Testis (tissue), 2 donors: ENCODE measurements around the gene PLA1A.

Experiments
- CTCF ChIP-seq, 3 experiments: fragments of 450-650 bp in 2 of 3; fragments of 200-600 bp in 1 of 3; sonication (generic) in 1 of 3; IDR thresholded peaks; one replicate each; pipeline ENCODE4 v1.5.1; 2016 to 2019; ENCODE audit warnings: antibody characterized with exemption in 3 of 3, mild to moderate bottlenecking in 2 of 3, moderate library complexity in 1 of 3
- POLR2A ChIP-seq: fragments of 450-650 bp; IDR thresholded peaks from one replicate; pipeline ENCODE4 v1.6.1; 2017; ENCODE audit warnings: antibody characterized with exemption, mild to moderate bottlenecking, moderate library complexity

- TF ChIP-seq CTCF (IDR thresholded peaks at IDR 0.05) (no peak), POLR2A (no peak)
These were observed 15.5 kb downstream of the PLA1A start for GRCh38 chr3:119613201-119613600.
